ENCODE results near the gene BACE2. TPM values are rescaled to one million over a fixed set of nuclear protein-coding genes. Genes with fewer than 3 reads are reported as not detected.
"Not testable (repeated sequence)": the region's sequence is repeated elsewhere in the genome, so short reads cannot be mapped to it uniquely, and the experiment has no call there.

Gene BACE2
- polyA plus RNA-seq, 3 donors = 21.9 to 27.6 (median 23.7) TPM

- DNase-seq = no peak
Measured at GRCh38 chr21:41175080-41175479, 7.1 kb downstream of the BACE2 start.

GRCh38 chr21:41176846-41177245, 8.9 kb downstream of the BACE2 start:
- DNase-seq = no peak

GRCh38 chr21:41180752-41181151, 12.8 kb downstream of the BACE2 start:
- no peak for DNase-seq

- no peak for DNase-seq
Measured at GRCh38 chr21:41182547-41182946, 14.6 kb downstream of the BACE2 start.

- DNase-seq = no peak
Measured at GRCh38 chr21:41183575-41183974, 15.6 kb downstream of the BACE2 start.

GRCh38 chr21:41185802-41186201, 17.8 kb downstream of the BACE2 start:
- DNase-seq = no peak

- DNase-seq = no peak
Measured at GRCh38 chr21:41186755-41187536, 19.0 kb downstream of the BACE2 start.

DNA sequence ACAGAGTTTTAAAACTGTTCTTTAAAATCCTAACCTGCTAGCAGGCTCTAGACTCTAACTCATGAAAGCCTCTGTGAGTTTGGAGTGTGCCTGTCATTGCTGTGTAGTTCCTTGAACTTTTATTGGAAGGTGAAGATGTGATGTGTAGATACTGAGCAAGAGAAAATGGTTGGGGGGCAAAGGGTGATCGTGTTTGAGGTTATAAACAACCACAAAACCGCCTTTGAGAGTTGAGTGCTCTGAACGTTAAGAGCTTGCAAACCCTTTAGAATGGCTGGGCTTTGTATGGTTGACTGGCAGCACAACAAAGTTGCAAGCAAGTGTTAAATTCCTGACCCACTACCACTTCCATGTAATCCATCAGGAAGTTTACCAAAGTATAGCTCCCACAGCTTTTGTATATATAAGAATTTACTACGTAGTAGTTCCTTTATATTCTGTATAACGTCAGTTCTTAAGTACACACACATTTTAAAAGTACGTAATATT, 19.6 kb downstream of the BACE2 start:
- DNase-seq = no peak

DNA sequence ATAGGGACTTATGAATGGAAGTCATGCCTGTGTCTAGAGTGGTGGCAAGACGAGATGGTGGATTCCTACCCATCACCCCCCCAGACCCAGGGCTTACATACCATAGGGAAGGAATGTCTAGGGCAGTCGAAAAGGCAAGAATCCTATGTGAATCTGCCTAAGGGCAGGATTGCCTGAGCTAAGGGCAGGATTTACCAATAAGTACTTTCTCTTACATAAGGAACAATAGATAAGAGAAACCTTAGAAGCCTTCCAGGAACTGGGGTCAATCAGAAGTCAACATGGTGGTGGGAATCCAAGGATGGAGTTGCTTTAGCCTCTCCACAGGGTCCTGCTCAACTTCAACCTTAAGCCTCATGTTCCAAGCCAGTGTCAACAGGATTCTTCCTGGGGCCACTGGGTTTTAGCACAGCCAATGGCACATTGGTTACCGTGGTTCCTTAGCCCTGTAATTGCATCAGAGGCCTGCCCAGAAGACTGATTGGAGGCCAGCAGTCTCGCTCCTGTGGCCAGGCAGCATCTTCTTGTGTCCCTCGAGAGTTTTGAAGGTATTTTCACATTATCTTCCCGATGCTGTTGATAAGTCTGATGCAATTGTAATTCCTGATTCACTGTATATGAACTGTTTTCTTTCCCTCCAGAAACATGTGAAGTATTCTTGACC, 20.7 kb downstream of the BACE2 start:
- no peak for DNase-seq

DNA sequence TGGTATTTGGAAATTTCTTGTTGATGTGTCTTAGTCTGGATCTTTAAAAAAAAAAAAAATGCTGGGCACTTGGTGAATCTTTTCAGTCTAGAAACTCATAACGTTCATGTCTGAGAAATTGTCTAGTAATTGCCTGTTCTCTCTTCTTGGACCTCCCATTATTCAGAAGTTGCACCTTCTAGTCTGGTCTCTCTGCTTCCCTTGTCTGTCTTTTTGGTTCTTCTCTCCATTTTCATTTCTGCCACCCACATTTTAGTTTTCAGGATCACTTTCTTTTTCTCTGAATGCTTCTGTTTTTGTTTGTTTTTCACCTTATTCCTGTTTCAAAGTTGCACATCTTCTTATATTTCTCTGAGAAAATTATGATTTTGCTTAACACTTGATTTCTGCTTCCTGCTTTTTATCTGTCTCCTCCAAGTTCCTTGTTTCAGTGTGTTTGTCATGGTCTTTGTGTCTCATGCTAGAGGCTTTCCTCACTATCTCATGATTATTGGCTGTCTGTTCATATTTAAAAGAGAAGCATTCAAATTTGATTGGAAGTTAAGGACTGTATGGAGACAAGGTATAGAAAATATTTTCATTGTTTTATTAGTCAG, 21.3 kb downstream of the BACE2 start:
- DNase-seq = no peak

GRCh38 chr21:41192552-41192951, 24.6 kb downstream of the BACE2 start:
- not testable (repeated sequence) for DNase-seq

DNA sequence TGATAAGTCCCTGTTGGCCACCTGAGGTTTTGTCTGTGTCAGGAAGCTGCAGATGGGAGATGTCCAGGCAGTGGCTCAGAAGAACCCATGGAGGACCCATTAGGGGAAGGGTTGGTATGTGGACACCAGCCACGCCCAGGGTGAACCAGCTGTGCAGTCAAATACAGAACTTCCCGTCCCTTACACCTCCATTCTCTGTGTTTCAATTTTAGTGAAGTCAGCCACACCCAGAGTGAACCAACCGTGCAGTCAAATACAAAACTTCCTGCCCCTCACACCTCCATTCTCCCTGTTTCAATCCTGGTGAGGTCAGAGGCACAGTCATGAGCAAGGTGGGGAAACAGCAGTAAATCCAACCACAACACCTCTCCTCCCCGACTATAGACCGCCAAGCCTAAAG, 27.4 kb downstream of the BACE2 start:
- DNase-seq = no peak

- no peak for DNase-seq
Measured at GRCh38 chr21:41196993-41197392, 29.0 kb downstream of the BACE2 start.

DNA sequence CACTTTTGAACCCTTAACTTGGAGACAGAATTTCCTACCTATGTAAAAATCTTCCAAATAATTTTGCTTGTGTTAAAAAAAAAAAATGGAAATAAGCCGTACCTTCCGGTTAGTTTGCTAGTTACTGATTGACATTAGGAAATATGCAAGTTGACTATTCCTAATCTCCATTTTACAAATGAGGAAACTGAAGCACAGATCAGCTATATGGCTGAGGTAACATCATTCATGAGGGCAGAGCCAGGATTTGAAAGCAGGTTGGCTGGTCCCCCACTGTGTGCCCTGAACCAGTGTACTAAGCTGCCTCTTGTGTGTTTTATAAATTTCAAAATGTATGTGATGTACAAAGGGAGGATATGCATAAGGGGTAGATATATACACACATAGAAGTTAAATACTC, 29.6 kb downstream of the BACE2 start:
- DNase-seq = no peak

- not testable (repeated sequence) for DNase-seq
Measured at GRCh38 chr21:41198647-41199046, 30.7 kb downstream of the BACE2 start.

- no peak for DNase-seq
Measured at GRCh38 chr21:41199123-41199522, 31.2 kb downstream of the BACE2 start.

DNA sequence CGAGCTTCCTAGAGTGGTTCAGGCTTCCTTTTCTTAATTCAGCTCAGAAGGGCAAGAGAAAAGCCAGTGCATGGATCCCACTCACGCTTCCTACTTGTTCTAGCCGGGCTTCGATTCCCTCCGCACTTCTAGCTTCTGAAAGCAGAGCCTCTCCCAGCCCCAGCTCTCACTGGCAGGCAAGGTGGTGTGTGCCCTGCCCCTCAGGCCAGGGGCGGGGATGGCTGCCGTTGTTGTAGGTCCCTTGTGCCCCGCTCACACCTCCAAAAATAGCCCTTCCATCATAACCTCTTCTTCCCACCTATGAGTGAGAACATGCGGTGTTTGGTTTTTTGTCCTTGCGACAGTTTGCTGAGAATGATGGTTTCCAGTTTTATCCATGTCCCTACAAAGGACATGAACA, 31.6 kb downstream of the BACE2 start:
- no peak for DNase-seq

DNA sequence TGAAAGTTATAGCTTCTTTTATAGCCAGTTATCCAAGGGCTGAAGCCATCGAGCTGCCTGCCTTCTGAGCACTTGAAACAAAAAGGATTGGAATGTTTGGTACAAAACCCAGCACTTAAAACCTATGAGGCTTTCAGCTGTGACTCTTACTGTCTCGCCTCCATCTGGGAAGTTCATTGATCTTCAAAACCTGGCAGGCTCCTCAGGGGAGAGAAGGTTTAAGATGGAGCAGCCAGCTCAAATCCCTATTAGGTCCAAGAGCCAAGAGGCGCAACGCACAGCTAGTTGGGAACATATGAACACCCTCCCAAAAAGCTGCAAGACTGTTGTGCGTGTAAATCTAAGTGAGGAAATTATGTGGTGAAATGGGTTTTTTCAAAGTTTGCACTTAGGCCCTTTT, 33.4 kb downstream of the BACE2 start:
- DNase-seq = no peak

- DNase-seq = no peak
Measured at GRCh38 chr21:41204736-41205135, 36.8 kb downstream of the BACE2 start.

DNA sequence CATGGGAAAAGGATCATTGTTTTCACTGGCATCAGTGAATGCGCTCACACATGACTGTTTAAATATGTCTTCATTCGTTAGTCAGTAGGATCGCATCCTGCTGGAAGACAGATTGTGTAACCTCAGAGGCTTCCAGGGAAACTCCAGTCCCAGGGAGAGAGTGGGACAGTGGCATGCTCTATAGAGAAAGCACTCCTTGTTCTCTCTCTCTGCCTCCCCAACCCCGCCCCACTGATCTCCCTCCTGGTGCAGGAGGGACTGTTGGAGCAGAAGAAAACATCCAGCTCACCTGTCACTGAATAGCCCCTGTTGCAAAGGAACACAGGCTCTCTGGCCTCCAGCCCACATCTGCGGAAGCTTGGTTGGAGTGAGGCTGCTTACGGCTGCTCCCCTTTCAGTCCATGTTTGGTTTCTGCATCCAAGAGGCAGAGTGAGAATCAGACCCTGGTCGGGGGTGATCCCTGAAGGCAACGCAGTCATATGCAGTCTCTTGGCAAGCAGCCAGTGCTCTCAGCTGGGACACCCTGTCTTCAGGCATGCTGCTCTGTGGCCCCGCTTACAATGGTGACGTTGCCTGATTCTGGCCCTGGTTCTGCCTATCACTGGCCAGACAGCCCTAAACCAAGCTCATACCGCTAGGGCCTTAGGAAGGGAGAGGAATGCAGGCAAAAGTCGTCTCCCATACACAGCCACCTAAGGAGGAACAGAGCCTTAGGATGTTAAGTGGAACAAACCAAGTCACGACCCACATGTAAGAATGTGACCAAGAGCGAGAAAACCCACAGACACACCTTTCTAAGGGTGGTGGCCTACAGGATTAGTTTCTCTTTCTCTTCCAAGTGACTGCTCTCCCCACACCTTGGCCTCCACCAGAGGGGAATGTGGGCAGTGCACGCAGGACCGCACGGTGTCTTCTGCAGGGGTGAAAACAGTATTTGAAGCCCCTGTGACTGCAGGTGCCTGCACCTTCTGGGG, 39.7 kb downstream of the BACE2 start:
- no peak for DNase-seq

GRCh38 chr21:41208376-41208763, 40.4 kb downstream of the BACE2 start:
- no peak for DNase-seq

Measured in renal pelvis (tissue), 4 donors.